Testis (tissue), 3 donors: ENCODE results near the gene ANO7. TPM values are rescaled to one million over a fixed set of nuclear protein-coding genes. Genes with fewer than 3 reads are reported as not detected.
A peak's percentile ranks its signal among the peaks of the same experiment; 100 is the strongest.

ENCODE experiments used
- DNase-seq: peaks from one replicate; pipeline ENCODE4 v3.0.0-alpha.2; 2019
- H3K27ac ChIP-seq, 2 donors: fragments of 200-600 bp; sonication (generic); one replicate each; pipeline ENCODE4 v1.5.1; 2019
- H3K27me3 ChIP-seq: fragments of 200-600 bp; sonication (generic); one replicate; pipeline ENCODE4 v1.5.1; 2019
- H3K36me3 ChIP-seq: fragments of 200-600 bp; sonication (generic); one replicate; pipeline ENCODE4 v1.5.1; 2017; ENCODE audit warnings: low read depth; ENCODE audit errors: missing control alignments
- H3K4me1 ChIP-seq: fragments of 200-600 bp; sonication (generic); one replicate; pipeline ENCODE4 v1.5.1; 2019
- H3K4me3 ChIP-seq, 2 donors: fragments of 200-600 bp; sonication (generic); one replicate each; pipeline ENCODE4 v1.5.1; 2017 to 2019
- H3K9me3 ChIP-seq: fragments of 200-600 bp; sonication (generic); one replicate; pipeline ENCODE4 v1.5.1; 2017
- POLR2A ChIP-seq: fragments of 450-650 bp; IDR thresholded peaks from one replicate; pipeline ENCODE4 v1.6.1; 2017; ENCODE audit warnings: antibody characterized with exemption, mild to moderate bottlenecking, moderate library complexity
- WGBS, 2 donors: methylation state at CpG; one replicate each; pipeline ENCODE4 v1.1.5; 2018; 5-methylcytosine and 5-hydroxymethylcytosine counted together
- intact Hi-C: fragments of 100-400 bp; cut with DNase I; formaldehyde crosslinking; loops from one replicate; pipeline ENCODE4 v1.15.1; 2023; ENCODE audit warnings: low total_unique reads
- polyA plus RNA-seq: library from polyadenylated mRNA; stranded (reverse); fragments of 350-450 nt; fragmentation: Illumina TruSeq; extraction: RNeasy Lipid Tissue Mini Kit (QIAGEN cat#74804); gene quantifications from one replicate; pipeline ENCODE4 v1.2.3, GENCODE V29; 2014; ENCODE audit warnings: low read depth, low replicate concordance; ENCODE audit not compliant: insufficient read depth
- total RNA-seq, 2 donors: library from RNA; depleted of rRNA; stranded (reverse); fragments of >200 nt; gene quantifications; one replicate each; pipeline ENCODE4 v1.2.3, GENCODE V29; 2016
- TF ChIP-seq, protein P1 (sequence below), 3 experiments: fragments of 450-650 bp in 2 of 3; fragments of 200-600 bp in 1 of 3; sonication (generic) in 1 of 3; IDR thresholded peaks; one replicate each; pipeline ENCODE4 v1.5.1; 2016 to 2019; ENCODE audit warnings: antibody characterized with exemption in 3 of 3, mild to moderate bottlenecking in 2 of 3, moderate library complexity in 1 of 3

ANO7 gene
- total and polyA plus RNA-seq, 3 donors from 2014 or later, result 1.2 to 2.5 (median 1.9) TPM

DNA sequence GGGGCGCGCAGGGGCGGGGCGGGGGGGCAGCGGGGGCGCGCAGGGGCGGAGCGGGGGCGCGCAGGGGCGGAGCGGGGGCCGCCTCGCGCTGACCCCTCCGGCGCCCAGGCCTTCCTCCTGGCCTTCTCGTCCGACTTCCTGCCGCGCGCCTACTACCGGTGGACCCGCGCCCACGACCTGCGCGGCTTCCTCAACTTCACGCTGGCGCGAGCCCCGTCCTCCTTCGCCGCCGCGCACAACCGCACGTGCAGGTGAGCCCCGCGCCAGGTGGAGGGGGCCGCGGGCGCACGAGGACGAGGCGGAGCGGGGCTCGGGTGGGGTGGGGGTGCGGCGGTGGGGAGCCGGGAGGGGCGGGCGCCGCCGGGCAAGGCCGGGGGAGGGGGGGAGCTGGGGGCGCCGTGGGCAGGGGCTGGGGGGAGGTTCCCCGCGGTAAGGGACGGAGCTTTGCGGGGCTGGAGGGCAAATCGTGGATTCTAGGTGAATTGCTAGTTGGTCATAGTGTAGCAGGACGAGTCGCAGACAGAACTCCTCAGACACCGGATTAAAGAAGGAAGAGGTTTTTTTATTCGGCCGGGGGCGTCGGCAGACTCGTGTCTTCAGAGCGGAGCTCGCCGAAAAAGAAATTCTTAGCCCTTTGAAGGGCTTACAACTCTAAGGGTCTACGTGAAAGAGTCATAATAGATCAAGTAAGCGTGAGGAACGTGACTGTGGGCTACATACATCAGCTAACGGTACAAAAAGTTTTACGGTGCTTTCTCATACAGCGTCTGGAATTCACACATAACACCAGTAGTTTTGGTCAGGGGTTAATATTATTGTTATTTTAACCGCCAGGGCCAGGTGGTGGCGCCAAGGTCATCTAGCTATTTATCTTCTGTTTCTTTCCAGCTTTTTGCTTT, 29.9 kb downstream of the ANO7 start:
- intact Hi-C loops, result no loop called here
- Histone ChIP-seq H3K27me3 (no peaks in the 10 kb centered on the region), H3K4me3 (peak overlapping the region; percentile 50 to 59), H3K4me1 (peaks cover 7% of the 10 kb centered on the region), H3K9me3 (no peaks in the 10 kb centered on the region), H3K36me3 (no peaks in the 10 kb centered on the region), H3K27ac (peak overlapping the region in 1 of 2 donors; percentile 88)
- peak; percentile 46 for DNase-seq
- TF ChIP-seq, protein P1, sequence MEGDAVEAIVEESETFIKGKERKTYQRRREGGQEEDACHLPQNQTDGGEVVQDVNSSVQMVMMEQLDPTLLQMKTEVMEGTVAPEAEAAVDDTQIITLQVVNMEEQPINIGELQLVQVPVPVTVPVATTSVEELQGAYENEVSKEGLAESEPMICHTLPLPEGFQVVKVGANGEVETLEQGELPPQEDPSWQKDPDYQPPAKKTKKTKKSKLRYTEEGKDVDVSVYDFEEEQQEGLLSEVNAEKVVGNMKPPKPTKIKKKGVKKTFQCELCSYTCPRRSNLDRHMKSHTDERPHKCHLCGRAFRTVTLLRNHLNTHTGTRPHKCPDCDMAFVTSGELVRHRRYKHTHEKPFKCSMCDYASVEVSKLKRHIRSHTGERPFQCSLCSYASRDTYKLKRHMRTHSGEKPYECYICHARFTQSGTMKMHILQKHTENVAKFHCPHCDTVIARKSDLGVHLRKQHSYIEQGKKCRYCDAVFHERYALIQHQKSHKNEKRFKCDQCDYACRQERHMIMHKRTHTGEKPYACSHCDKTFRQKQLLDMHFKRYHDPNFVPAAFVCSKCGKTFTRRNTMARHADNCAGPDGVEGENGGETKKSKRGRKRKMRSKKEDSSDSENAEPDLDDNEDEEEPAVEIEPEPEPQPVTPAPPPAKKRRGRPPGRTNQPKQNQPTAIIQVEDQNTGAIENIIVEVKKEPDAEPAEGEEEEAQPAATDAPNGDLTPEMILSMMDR (IDR thresholded peaks at IDR 0.05), result no peak
- TF ChIP-seq POLR2A, result no peak
- 4 to 6% methylated on average over 19 to 45 of the region's 83 CpGs for WGBS, 2 donors

- H3K4me3 ChIP-seq, result no peak overlapping the region
- peaks cover 11% of the 10 kb centered on the region for H3K4me1 ChIP-seq
- no peaks in the 10 kb centered on the region for H3K27me3 ChIP-seq
- no peak for DNase-seq
- WGBS, 2 donors, result 44 to 54% methylated on average over 4 of the region's 4 CpGs
- no peaks in the 10 kb centered on the region for H3K9me3 ChIP-seq
- TF ChIP-seq POLR2A, result no peak
- TF ChIP-seq, protein P1 (IDR thresholded peaks at IDR 0.05), result no peak
- intact Hi-C loops, result no loop called here
- peak overlapping the region in 1 of 2 donors; percentile 88 for H3K27ac ChIP-seq
- no peaks in the 10 kb centered on the region for H3K36me3 ChIP-seq
Observed at GRCh38 chr2:241219030-241219382, 30.5 kb downstream of the ANO7 start.

- Histone ChIP-seq H3K4me3 (no peak overlapping the region), H3K9me3 (no peaks in the 10 kb centered on the region), H3K4me1 (peaks cover 17% of the 10 kb centered on the region), H3K36me3 (no peaks in the 10 kb centered on the region), H3K27me3 (no peaks in the 10 kb centered on the region), H3K27ac (no peak overlapping the region)
- intact Hi-C loops, result no loop called here
- WGBS, 2 donors, result 91% methylated on average over 6 of the region's 6 CpGs
- no peak for DNase-seq
- no peak for TF ChIP-seq POLR2A
- TF ChIP-seq, protein P1 (IDR thresholded peaks at IDR 0.05), result no peak
Observed at GRCh38 chr2:241219856-241220356, 31.4 kb downstream of the ANO7 start.

DNA sequence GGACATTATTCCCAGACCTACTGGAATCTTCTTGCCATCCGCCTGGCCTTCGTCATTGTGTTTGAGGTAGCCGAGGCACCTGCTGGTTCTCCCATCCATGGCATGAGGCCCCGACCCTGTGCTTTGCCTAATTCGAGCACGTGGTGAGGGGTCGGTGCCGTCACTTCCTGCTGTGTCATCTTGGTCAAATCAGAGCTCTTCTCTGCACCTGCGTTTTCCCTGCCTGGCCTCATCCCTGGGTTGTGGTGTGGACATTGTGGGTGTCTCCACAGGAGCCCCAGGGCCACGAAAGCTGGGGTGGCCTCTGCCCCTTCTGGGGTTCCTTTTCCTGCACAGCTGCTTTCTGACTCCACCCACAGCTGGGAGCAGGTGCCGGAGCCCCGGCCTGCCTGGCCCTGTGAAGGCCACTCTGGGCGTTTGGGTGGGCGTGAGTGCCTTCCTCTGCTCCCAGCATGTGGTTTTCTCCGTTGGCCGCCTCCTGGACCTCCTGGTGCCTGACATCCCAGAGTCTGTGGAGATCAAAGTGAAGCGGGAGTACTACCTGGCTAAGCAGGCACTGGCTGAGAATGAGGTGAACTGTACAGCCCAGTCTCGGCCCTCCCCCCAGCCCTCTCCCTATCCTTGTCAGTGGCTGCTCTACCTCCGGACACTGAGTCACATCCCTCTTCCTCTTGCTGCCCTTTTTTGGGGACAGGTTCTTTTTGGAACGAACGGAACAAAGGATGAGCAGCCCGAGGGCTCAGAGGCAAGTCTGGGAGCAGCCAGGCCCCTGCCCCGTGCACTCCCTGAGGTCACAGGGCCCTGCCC, 34.9 kb downstream of the ANO7 start:
- no peak for TF ChIP-seq POLR2A
- TF ChIP-seq, protein P1 (IDR thresholded peaks at IDR 0.05), result no peak
- H3K4me3 ChIP-seq, result no peak overlapping the region
- no peaks in the 10 kb centered on the region for H3K9me3 ChIP-seq
- peaks cover 17% of the 10 kb centered on the region for H3K4me1 ChIP-seq
- no peak overlapping the region for H3K27ac ChIP-seq
- H3K27me3 ChIP-seq, result no peaks in the 10 kb centered on the region
- intact Hi-C loops, result no loop called here
- 59 to 69% methylated on average over 16 to 23 of the region's 23 CpGs for WGBS, 2 donors
- no peaks in the 10 kb centered on the region for H3K36me3 ChIP-seq
- DNase-seq, result no peak
